Muscle layer of duodenum (tissue), 2 donors: ENCODE measurements around the gene COL5A1.

ENCODE experiments used
- H3K27ac ChIP-seq: one replicate; pipeline ENCODE4 v1.7.0; 2013; ENCODE audit warnings: mild to moderate bottlenecking, low read length
- H3K27me3 ChIP-seq: one replicate; pipeline ENCODE4 v1.7.0; 2013; ENCODE audit warnings: low read depth, mild to moderate bottlenecking, control low read depth, low read length
- H3K36me3 ChIP-seq, 2 donors: one replicate each; pipeline ENCODE4 v1.7.0; 2013; ENCODE audit warnings: low read length in 2 of 2, control low read depth in 1 of 2, mild to moderate bottlenecking in 1 of 2; ENCODE audit not compliant: insufficient read depth in 2 of 2, control insufficient read depth in 1 of 2
- H3K4me1 ChIP-seq, 2 donors: one replicate each; pipeline ENCODE4 v1.7.0; 2013; ENCODE audit warnings: low read length in 2 of 2, mild to moderate bottlenecking in 2 of 2, control low read depth in 1 of 2, moderate library complexity in 1 of 2; ENCODE audit not compliant: insufficient read depth in 2 of 2, control insufficient read depth in 1 of 2
- H3K4me3 ChIP-seq, 2 donors: one replicate each; pipeline ENCODE4 v1.7.0; 2013; ENCODE audit warnings: low read length in 2 of 2, low read depth in 1 of 2, mild to moderate bottlenecking in 1 of 2
- H3K9me3 ChIP-seq, 2 donors: one replicate each; pipeline ENCODE4 v1.7.0; 2013; ENCODE audit warnings: low read length in 2 of 2, control low read depth in 1 of 2, mild to moderate bottlenecking in 1 of 2; ENCODE audit not compliant: control insufficient read depth in 1 of 2
- donor health status: healthy.

COL5A1 gene

DNA sequence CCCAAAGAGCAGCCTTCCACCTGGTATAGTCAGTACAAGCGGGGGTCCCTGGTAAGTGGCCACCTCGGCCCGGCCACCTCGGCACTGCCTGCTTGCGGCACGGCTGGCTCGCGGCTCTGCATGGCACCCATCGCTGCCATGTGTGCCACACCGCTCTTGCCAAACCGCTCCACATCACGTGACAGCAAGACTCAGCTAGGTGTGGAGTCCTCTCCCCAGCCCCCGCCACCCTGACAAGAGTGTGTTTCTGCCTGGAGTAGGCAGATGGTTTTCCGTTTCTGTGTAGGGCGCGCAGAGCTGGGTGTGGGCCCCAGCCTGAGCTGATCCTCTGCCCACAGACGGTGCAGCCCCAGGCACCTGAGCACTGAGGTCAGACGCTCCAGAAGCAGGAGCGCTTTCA, 188.5 kb downstream of the COL5A1 start:
- H3K27me3 ChIP-seq = no peaks in the 10 kb centered on the region
- H3K27ac ChIP-seq = no peak overlapping the region
- peaks cover 26 to 89% of the 10 kb centered on the region in 2 donors for H3K36me3 ChIP-seq
- H3K9me3 ChIP-seq = no peaks in the 10 kb centered on the region
- no peak overlapping the region for H3K4me3 ChIP-seq
- no peaks in the 10 kb centered on the region for H3K4me1 ChIP-seq

DNA sequence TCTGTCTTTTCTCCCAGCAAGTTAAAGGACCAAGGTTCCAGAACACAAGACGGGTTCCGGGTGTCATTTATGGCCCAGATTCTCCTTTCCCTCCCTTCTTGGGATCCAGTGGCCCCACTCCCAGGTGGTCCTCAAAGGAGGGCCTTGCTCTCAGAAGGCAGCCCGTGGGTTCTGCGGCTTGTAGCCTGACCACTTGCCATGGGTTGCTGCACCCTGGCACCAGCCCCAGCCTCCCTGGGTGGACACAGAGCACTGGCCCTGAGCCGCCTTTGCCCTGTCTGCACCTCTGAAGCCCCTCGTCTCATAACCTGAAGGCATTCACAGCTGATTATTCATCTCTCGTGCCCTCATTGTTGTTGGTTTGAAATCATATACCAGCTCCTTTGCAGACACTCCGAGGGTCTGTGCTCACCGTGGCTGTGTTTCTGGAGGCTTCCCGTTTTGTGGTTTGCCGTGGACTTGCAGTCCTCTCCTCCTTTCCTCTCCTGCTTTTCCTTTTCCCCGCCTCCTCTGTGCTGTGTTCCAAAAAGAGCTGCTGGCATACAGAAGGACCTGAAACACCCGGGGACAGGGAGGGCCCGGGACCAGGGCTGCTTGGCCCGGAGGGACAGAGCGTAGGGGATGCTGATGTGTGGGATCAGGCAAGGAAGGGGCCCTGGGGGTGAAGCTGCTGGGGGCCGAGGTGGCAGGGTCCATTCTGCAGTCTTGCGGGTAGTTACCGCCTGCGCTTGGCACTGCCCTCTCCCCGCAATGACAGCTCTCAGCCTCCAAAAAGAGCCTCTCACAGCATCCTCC, 189.5 kb downstream of the COL5A1 start:
- Histone ChIP-seq H3K36me3 (peaks cover 22 to 89% of the 10 kb centered on the region in 2 donors), H3K27me3 (no peaks in the 10 kb centered on the region)

DNA sequence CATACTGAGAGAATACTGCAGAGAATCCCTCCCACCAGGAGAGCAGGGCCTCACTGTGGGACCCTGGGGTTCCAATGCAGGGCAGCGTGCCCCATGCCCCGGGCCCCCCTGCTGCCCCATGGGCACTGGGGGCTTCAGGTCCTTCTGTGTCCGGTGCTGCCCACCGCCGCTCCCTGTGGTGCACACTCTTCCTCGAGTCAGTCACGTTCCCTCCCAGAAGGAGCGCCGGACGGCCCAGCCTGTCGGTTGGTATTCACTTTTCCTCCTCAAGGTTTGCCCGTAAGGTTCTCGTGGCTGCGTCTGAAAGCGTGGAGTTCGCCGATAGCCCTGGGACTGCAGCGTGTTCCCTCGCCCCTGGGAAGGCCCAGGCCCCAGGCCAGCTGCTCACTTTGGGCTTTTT, 190.9 kb downstream of the COL5A1 start:
- no peaks in the 10 kb centered on the region for H3K9me3 ChIP-seq
- no peaks in the 10 kb centered on the region for H3K27me3 ChIP-seq
- no peak overlapping the region for H3K27ac ChIP-seq
- peaks cover 22 to 89% of the 10 kb centered on the region in 2 donors for H3K36me3 ChIP-seq
- no peaks in the 10 kb centered on the region for H3K4me1 ChIP-seq
- H3K4me3 ChIP-seq = no peak overlapping the region

More for the DNA sequence above, 189.5 kb downstream of the COL5A1 start:
- Histone ChIP-seq H3K4me1 (no peaks in the 10 kb centered on the region), H3K27ac (no peak overlapping the region), H3K4me3 (no peak overlapping the region), H3K9me3 (no peaks in the 10 kb centered on the region)

DNA sequence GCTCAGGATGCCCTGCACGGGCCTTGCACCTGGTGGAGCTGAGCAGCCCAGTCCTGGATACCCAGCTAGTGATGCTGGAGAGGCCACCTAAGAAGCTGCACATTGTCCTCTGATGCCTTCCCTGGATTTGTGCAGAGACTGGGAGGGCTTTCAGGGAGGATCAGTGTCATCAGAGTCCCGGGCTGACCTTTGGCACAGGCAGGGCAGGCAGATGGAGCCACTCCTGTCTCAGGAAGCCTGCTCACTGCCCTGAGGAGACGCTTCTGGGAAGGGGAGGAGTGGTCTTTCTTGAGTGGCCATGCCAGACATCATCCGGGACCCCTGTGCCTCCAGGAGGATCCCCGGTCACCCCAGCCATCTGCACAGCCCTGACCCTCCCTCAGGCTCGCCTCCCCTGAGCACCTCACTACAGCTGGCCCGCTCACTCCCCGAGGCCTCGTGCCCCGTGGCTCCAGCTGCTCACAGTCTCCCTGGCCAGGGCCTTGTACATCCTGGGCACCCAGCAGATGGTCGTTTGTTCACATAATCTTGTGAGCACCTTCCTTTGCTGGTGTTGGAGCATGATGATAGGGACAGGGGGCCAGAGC, 191.8 kb downstream of the COL5A1 start:
- Histone ChIP-seq H3K27me3 (no peaks in the 10 kb centered on the region), H3K27ac (no peak overlapping the region), H3K36me3 (peaks cover 20 to 89% of the 10 kb centered on the region in 2 donors), H3K9me3 (no peaks in the 10 kb centered on the region), H3K4me3 (no peak overlapping the region), H3K4me1 (no peaks in the 10 kb centered on the region)

DNA sequence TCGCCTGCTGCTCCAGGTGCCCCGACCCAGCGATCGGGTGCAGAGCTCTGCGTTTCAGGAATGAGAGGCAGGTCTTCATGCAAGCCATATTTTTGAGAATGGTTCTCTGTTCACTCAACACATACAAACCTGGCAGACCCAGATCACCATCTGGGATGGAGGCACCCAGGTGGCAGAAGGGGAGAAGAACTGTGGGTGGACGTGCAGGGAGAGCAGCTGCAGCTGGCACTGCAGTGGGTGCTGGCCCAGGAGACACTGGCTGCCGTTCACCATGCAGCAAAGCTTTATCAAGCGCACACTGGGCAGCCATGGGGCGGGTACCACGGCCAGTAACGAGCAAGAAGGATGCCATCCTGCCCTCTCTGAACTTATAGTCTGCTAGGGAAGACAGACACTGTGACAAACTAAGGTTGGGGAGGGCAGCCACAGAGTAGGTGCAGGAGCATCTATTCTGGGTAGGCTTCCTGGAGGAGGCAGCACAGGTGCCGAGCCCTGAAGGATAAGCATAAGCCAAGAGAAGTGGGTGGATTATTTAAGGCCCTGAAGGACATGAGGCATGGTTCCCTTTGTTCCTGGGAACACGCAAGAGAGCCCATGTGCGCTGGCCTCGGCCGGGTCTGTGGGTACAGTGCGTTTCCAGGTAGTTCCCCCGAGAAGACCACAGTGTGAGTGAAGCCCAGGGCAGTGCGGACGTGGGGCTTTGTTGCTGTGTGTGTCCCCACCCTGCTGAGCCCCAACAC, 192.8 kb downstream of the COL5A1 start:
- no peak overlapping the region for H3K4me3 ChIP-seq
- H3K9me3 ChIP-seq = no peaks in the 10 kb centered on the region
- peaks cover 13 to 92% of the 10 kb centered on the region in 2 donors for H3K36me3 ChIP-seq
- no peaks in the 10 kb centered on the region for H3K27me3 ChIP-seq
- no peak overlapping the region for H3K27ac ChIP-seq
- H3K4me1 ChIP-seq = no peaks in the 10 kb centered on the region

DNA sequence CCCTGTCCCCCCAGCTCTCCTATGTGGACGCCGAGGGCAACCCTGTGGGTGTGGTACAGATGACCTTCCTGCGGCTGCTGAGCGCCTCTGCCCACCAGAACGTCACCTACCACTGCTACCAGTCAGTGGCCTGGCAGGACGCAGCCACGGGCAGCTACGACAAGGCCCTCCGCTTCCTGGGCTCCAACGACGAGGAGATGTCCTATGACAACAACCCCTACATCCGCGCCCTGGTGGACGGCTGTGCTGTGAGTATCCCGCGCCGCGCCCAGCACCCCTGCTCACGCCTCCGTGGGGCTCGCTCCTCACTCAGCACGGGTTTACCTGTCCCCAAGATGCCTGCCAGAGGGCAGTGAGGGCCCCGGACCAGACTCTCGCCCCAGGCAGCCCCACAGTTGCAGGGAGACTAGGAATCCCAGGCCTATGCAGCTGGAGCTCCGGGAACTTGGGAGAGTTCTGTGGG, 193.4 kb downstream of the COL5A1 start:
- no peaks in the 10 kb centered on the region for H3K4me1 ChIP-seq
- H3K36me3 ChIP-seq = peaks cover 13 to 90% of the 10 kb centered on the region in 2 donors
- no peaks in the 10 kb centered on the region for H3K27me3 ChIP-seq
- H3K27ac ChIP-seq = no peak overlapping the region
- no peaks in the 10 kb centered on the region for H3K9me3 ChIP-seq
- H3K4me3 ChIP-seq = no peak overlapping the region

DNA sequence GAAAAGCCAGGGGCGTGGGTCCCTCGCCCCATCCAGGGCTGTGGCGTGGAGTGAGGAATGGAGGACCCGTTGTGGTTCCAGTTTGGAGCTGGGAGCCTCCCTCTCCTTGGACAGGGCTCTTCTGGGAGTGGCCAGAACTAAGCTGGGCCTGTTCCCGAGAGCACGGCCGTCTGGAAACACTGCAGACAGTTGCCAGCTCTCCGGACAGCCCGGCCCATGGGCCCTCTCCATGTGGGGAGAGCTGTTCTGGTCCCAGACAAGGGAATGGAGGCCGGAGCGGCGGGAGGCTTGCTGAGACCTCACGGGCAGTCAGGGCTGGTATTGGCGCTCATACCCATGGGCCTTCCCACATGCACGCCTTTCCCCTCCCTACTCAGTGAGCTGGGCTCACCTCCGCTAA, 193.8 kb downstream of the COL5A1 start:
- Histone ChIP-seq H3K4me1 (no peaks in the 10 kb centered on the region), H3K27me3 (no peaks in the 10 kb centered on the region), H3K9me3 (no peaks in the 10 kb centered on the region), H3K36me3 (peaks cover 12 to 85% of the 10 kb centered on the region in 2 donors), H3K4me3 (no peak overlapping the region), H3K27ac (no peak overlapping the region)

DNA sequence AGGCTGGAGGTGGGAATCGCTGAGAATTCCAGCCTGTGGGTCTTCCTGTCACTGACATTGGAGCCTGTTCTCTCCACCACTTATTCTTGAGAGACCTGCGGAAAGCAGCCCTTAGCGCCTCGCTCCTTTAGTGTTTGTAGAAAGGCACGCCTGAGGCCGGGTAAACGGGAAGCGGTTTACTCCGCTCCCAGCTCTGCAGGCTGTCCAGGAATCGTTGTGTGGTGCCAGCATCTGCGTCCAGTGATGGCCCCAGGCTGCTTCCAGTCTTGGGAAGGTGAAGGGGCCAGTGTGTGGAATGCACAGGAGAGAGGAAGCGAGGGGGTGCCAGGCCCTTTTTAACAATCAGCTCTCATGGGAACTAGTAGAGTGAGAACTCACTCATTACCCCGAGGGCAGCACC, 194.4 kb downstream of the COL5A1 start:
- Histone ChIP-seq H3K27me3 (no peaks in the 10 kb centered on the region), H3K27ac (no peak overlapping the region), H3K4me1 (no peaks in the 10 kb centered on the region), H3K4me3 (no peak overlapping the region), H3K36me3 (peaks cover 6 to 82% of the 10 kb centered on the region in 2 donors), H3K9me3 (no peaks in the 10 kb centered on the region)

DNA sequence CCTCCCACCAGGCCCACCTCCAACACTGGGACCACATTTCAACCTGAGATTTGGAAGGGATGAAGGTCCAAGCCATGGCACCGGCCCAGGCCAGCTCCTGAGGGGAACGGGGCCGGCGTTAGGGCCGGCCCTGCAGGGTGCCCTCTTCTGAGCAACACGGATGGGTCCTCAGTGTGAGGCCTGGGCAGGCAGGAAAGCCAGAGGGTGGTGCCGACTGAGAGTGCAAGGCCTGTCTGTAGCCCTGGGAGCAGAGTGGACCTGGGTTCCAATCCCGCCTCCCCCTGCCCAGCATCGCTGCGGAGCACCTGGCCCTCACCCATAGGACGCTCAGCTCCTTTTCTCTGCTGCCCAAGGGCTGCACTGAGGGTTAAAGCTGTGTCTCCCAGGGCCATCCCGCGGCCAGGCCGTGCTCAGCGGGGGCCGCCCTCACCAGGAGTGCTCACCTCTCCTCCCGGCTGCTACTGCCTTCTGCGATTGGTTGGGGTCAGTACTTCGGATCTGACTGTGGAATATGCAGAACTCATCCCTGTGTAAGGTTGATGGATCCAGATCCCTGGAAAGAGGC, 194.9 kb downstream of the COL5A1 start:
- Histone ChIP-seq H3K4me3 (no peak overlapping the region), H3K27ac (no peak overlapping the region), H3K9me3 (no peaks in the 10 kb centered on the region), H3K36me3 (peaks cover 6 to 82% of the 10 kb centered on the region in 2 donors), H3K4me1 (no peaks in the 10 kb centered on the region), H3K27me3 (no peaks in the 10 kb centered on the region)

DNA sequence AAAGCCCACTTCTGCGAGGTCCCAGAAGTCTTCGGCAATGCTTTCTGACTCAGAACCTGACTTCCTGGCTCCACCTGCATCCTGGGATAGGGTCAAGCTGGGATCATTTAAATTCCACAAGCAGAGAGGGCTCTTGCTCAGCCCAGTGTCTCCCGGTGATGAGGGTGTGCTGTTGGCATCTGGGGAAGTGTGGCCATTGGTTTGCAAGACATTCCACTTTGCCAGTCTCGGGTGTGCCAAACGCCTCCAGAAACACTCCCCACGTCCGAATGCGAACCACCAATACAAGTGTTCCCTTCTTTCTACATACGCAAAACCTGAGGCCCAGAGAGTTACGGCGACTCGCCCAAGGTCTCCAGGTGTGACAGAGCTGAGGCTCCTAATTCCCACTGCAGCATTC, 195.9 kb downstream of the COL5A1 start:
- peaks cover 6 to 86% of the 10 kb centered on the region in 2 donors for H3K36me3 ChIP-seq

More for the DNA sequence above, 195.9 kb downstream of the COL5A1 start:
- no peaks in the 10 kb centered on the region for H3K4me1 ChIP-seq
- no peaks in the 10 kb centered on the region for H3K9me3 ChIP-seq
- no peaks in the 10 kb centered on the region for H3K27me3 ChIP-seq
- no peak overlapping the region for H3K4me3 ChIP-seq
- H3K27ac ChIP-seq = no peak overlapping the region
